Cerebellar nuclear complex (tissue), 1 donor: Measurements from ENCODE around the gene UBE2E2.

Experiments
- DNase-seq, 2 experiments: peaks; one replicate each; lab custom pipeline; 2025; lab: John Stamatoyannopoulos, UW

The UBE2E2 gene

GRCh38 chr3:23480329-23480714 lies 277.2 kb downstream of the UBE2E2 start:
- no peak for DNase-seq

- DNase-seq: no peak
These were observed 278.0 kb downstream of the UBE2E2 start for GRCh38 chr3:23481011-23481615.

- DNase-seq: no peak
These were observed 278.6 kb downstream of the UBE2E2 start for GRCh38 chr3:23481616-23482278.

- DNase-seq: no peak
These were observed 281.3 kb downstream of the UBE2E2 start for GRCh38 chr3:23484386-23484785.

GRCh38 chr3:23485922-23486321 lies 282.8 kb downstream of the UBE2E2 start:
- DNase-seq: no peak

GRCh38 chr3:23487015-23487414 lies 283.9 kb downstream of the UBE2E2 start:
- no peak for DNase-seq

GRCh38 chr3:23488618-23489017 lies 285.5 kb downstream of the UBE2E2 start:
- DNase-seq: no peak

GRCh38 chr3:23489300-23490158 lies 286.4 kb downstream of the UBE2E2 start:
- no peak for DNase-seq

- DNase-seq: no peak
These were observed 287.3 kb downstream of the UBE2E2 start for GRCh38 chr3:23490459-23490858.

- no peak for DNase-seq
These were observed 288.9 kb downstream of the UBE2E2 start for GRCh38 chr3:23492057-23492456.

- DNase-seq: no peak
These were observed 290.8 kb downstream of the UBE2E2 start for GRCh38 chr3:23493889-23494288.

- no peak for DNase-seq
These were observed 291.8 kb downstream of the UBE2E2 start for GRCh38 chr3:23494967-23495366.

- DNase-seq: no peak
These were observed 292.4 kb downstream of the UBE2E2 start for GRCh38 chr3:23495507-23495906.

GRCh38 chr3:23496165-23496564 lies 293.0 kb downstream of the UBE2E2 start:
- no peak for DNase-seq

- no peak for DNase-seq
These were observed 294.0 kb downstream of the UBE2E2 start for GRCh38 chr3:23497156-23497555.

- DNase-seq: no peak
These were observed 298.2 kb downstream of the UBE2E2 start for GRCh38 chr3:23501201-23501802.

- DNase-seq: no peak
These were observed 305.3 kb downstream of the UBE2E2 start for GRCh38 chr3:23508464-23508863.

GRCh38 chr3:23518441-23518840 lies 315.3 kb downstream of the UBE2E2 start:
- no peak for DNase-seq

GRCh38 chr3:23519314-23520208 lies 316.4 kb downstream of the UBE2E2 start:
- no peak for DNase-seq

- DNase-seq: no peak
These were observed 324.2 kb downstream of the UBE2E2 start for GRCh38 chr3:23527326-23527725.

- no peak for DNase-seq
These were observed 330.5 kb downstream of the UBE2E2 start for GRCh38 chr3:23533596-23533995.

- DNase-seq: no peak
These were observed 330.9 kb downstream of the UBE2E2 start for GRCh38 chr3:23533996-23534395.
